Measurements from ENCODE around the gene CBX3.

The CBX3 gene

DNA sequence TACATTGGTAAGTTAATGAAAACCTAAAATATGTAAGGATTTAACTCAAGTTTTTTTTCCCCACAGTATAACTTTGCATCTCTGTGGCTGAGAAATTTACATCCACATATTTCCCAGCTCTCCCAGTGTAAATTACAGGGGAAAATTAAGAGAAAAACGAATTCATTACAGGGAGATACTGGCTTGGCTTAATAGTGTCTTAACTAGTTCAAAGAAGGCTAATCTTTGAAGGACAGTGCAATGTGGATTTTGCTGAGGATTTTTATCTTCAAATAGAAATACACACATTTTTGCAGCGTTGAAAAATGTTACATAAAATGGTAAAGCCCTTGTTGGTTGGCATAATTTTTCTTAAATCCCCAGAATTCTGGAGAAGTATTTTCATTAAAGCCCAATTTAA, 1.5 kb downstream of the CBX3 start:
- H3K9me3 ChIP-seq (ENCODE audit: control insufficient read depth, insufficient read depth, low read length): no peaks in the 10 kb centered on the region
- DNase-seq (ENCODE audit: low read depth, low spot score): no peak
- no peaks in the 10 kb centered on the region for H3K27me3 ChIP-seq (ENCODE audit: control insufficient read depth, insufficient read depth, low read length)
- peak overlapping the region; percentile 77; the same call in 1 of the 2 replicates for H3K4me3 ChIP-seq (ENCODE audit: low read length)
- no peaks in the 10 kb centered on the region for H3K4me1 ChIP-seq (ENCODE audit: control insufficient read depth, insufficient read depth, low read length)
- H3K27ac ChIP-seq (ENCODE audit: low read length): no peak overlapping the region
- H3K36me3 ChIP-seq (ENCODE audit: control insufficient read depth, insufficient read depth, low read length): peaks cover 12% of the 10 kb centered on the region; the same call in 1 of the 2 replicates
- WGBS (ENCODE audit: insufficient coverage, insufficient read length): no CpG with 5 or more reads among the region's 2 CpGs

DNA sequence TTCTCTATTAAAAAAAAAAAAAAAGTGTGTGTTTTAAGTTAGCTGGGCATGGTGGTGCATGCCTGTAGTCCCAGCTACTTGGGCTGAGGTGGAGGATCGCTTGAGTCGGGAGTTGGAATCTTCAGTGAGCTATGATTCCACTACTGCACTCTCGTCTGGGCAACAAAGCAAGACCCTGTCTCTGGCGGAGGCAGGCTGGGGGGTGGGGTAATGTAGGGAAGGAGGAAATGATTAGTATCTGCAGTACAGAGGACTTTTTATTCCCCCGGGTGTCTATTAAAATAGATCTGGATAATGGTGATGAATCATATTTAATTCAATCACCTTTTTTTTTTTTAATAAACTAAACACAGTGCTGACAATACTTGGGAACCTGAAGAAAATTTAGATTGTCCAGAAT, 6.5 kb downstream of the CBX3 start:
- no CpG with 5 or more reads among the region's 5 CpGs for WGBS (ENCODE audit: insufficient coverage, insufficient read length)
- no peaks in the 10 kb centered on the region for H3K9me3 ChIP-seq (ENCODE audit: control insufficient read depth, insufficient read depth, low read length)
- no peak overlapping the region for H3K27ac ChIP-seq (ENCODE audit: low read length)
- H3K4me3 ChIP-seq (ENCODE audit: low read length): no peak overlapping the region
- peaks cover 23% of the 10 kb centered on the region; the same call in 1 of the 2 replicates for H3K36me3 ChIP-seq (ENCODE audit: control insufficient read depth, insufficient read depth, low read length)
- H3K27me3 ChIP-seq (ENCODE audit: control insufficient read depth, insufficient read depth, low read length): no peaks in the 10 kb centered on the region
- no peaks in the 10 kb centered on the region for H3K4me1 ChIP-seq (ENCODE audit: control insufficient read depth, insufficient read depth, low read length)
- DNase-seq (ENCODE audit: low read depth, low spot score): no peak

- DNase-seq (ENCODE audit: low read depth, low spot score): no peak
- H3K4me3 ChIP-seq (ENCODE audit: low read length): no peak overlapping the region
- H3K27me3 ChIP-seq (ENCODE audit: control insufficient read depth, insufficient read depth, low read length): no peaks in the 10 kb centered on the region
- WGBS (ENCODE audit: insufficient coverage, insufficient read length): no CpG with 5 or more reads among the region's 2 CpGs
- H3K36me3 ChIP-seq (ENCODE audit: control insufficient read depth, insufficient read depth, low read length): peaks cover 10% of the 10 kb centered on the region; the same call in 1 of the 2 replicates
- no peaks in the 10 kb centered on the region for H3K4me1 ChIP-seq (ENCODE audit: control insufficient read depth, insufficient read depth, low read length)
- H3K9me3 ChIP-seq (ENCODE audit: control insufficient read depth, insufficient read depth, low read length): no peaks in the 10 kb centered on the region
- H3K27ac ChIP-seq (ENCODE audit: low read length): no peak overlapping the region
Measured at GRCh38 chr7:26212921-26213718, 11.6 kb downstream of the CBX3 start.

DNA sequence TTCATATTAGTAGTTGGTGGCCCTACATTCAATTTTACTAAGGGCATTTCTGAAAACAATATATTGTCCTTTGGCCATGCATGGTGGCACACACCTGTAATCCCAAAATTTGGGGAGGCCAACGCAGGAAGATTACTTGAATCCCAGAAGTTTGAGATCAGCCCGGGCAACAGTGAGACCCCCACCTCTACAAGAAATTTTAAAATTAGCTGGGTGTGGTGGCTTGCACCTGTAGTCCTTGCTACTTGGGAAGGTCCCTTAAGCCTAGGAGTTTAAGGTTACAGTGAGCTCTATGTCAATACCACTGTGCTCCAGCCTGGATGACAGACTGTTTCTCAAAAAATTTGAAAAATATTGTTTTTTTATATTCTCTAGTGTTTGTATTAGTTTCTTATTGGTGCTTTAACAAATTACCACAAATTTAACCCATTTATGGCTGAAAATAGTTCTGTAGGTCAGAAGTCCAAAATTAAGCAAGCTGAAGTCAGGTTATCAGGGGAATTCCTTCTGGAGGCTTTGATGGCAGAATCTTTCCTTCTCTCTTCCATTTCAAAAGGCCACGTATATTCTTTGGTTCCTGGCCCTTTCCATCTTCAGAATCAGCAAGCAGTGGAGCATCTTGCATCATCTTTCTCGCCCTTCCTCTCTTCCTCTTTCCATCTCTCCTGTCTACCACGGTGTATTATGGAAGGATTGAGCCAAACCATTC, 12.4 kb downstream of the CBX3 start:
- no peaks in the 10 kb centered on the region for H3K4me1 ChIP-seq (ENCODE audit: control insufficient read depth, insufficient read depth, low read length)
- no CpG with 5 or more reads among the region's 5 CpGs for WGBS (ENCODE audit: insufficient coverage, insufficient read length)
- no peak for DNase-seq (ENCODE audit: low read depth, low spot score)
- H3K27me3 ChIP-seq (ENCODE audit: control insufficient read depth, insufficient read depth, low read length): no peaks in the 10 kb centered on the region
- peaks cover 8% of the 10 kb centered on the region; the same call in 1 of the 2 replicates for H3K36me3 ChIP-seq (ENCODE audit: control insufficient read depth, insufficient read depth, low read length)
- no peaks in the 10 kb centered on the region for H3K9me3 ChIP-seq (ENCODE audit: control insufficient read depth, insufficient read depth, low read length)
- no peak overlapping the region for H3K27ac ChIP-seq (ENCODE audit: low read length)
- H3K4me3 ChIP-seq (ENCODE audit: low read length): no peak overlapping the region

GRCh38 chr7:26216049-26216448, 14.5 kb downstream of the CBX3 start:
- DNase-seq (ENCODE audit: low read depth, low spot score): no peak
- Histone ChIP-seq H3K27me3 (ENCODE audit: control insufficient read depth, insufficient read depth, low read length) (no peaks in the 10 kb centered on the region), H3K36me3 (ENCODE audit: control insufficient read depth, insufficient read depth, low read length) (peaks cover 2% of the 10 kb centered on the region; the same call in 1 of the 2 replicates), H3K27ac (ENCODE audit: low read length) (no peak overlapping the region), H3K4me3 (ENCODE audit: low read length) (no peak overlapping the region), H3K9me3 (ENCODE audit: control insufficient read depth, insufficient read depth, low read length) (no peaks in the 10 kb centered on the region), H3K4me1 (ENCODE audit: control insufficient read depth, insufficient read depth, low read length) (no peaks in the 10 kb centered on the region)
- no CpG with 5 or more reads among the region's 2 CpGs for WGBS (ENCODE audit: insufficient coverage, insufficient read length)

DNA sequence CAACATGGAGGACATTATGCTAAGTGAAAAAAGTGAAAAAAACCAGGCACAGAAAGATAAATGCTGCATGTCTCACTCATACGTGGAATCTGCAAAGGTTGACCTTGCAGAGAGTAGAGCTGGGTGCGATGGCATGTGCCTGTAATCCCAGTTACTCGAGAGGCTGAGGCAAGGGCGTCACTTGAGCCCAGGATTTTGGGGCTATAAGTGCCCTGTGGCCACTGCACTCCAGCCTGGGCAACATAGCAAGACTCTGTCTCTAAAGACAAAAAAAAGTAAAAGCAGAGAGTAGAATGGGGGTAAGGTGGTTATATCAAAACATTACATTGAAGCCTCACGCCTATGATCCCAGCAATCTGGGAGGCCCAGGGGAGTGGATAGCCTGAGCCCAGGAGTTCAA, 22.8 kb downstream of the CBX3 start:
- WGBS (ENCODE audit: insufficient coverage, insufficient read length): no CpG with 5 or more reads among the region's 5 CpGs
- no peaks in the 10 kb centered on the region for H3K36me3 ChIP-seq (ENCODE audit: control insufficient read depth, insufficient read depth, low read length)
- no peak for DNase-seq (ENCODE audit: low read depth, low spot score)

DNA sequence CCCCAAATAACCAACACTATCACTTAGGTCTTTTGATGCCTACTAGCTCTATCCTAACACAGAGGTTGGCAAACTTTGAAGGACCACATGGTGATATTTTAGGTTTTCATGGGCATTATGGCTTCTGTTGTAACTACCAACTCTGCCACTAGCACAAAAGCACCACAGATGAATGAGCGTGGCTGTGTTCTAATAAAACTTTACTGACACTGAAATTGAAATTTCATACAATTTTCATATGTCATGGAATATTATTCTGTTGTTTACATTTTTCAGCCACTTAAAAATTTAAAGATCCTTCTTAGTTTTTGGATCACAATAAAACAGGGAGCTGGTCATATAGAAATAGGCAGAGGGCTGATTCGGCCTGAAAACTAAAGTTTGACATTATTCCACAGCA, 26.4 kb downstream of the CBX3 start:
- Histone ChIP-seq H3K27ac (ENCODE audit: low read length) (no peak overlapping the region), H3K27me3 (ENCODE audit: control insufficient read depth, insufficient read depth, low read length) (no peaks in the 10 kb centered on the region), H3K36me3 (ENCODE audit: control insufficient read depth, insufficient read depth, low read length) (no peaks in the 10 kb centered on the region), H3K4me1 (ENCODE audit: control insufficient read depth, insufficient read depth, low read length) (no peaks in the 10 kb centered on the region), H3K9me3 (ENCODE audit: control insufficient read depth, insufficient read depth, low read length) (no peaks in the 10 kb centered on the region), H3K4me3 (ENCODE audit: low read length) (no peak overlapping the region)
- no peak for DNase-seq (ENCODE audit: low read depth, low spot score)
- WGBS (ENCODE audit: insufficient coverage, insufficient read length): no CpG with 5 or more reads among the region's 2 CpGs

More for the DNA sequence above, 22.8 kb downstream of the CBX3 start:
- Histone ChIP-seq H3K27ac (ENCODE audit: low read length) (no peak overlapping the region), H3K4me3 (ENCODE audit: low read length) (no peak overlapping the region), H3K27me3 (ENCODE audit: control insufficient read depth, insufficient read depth, low read length) (no peaks in the 10 kb centered on the region), H3K9me3 (ENCODE audit: control insufficient read depth, insufficient read depth, low read length) (no peaks in the 10 kb centered on the region), H3K4me1 (ENCODE audit: control insufficient read depth, insufficient read depth, low read length) (no peaks in the 10 kb centered on the region)

GRCh38 chr7:26233902-26234511, 32.5 kb downstream of the CBX3 start:
- DNase-seq (ENCODE audit: low read depth, low spot score): no peak
- H3K36me3 ChIP-seq (ENCODE audit: control insufficient read depth, insufficient read depth, low read length): no peaks in the 10 kb centered on the region
- no peaks in the 10 kb centered on the region; the same call in 1 of the 2 replicates for H3K27me3 ChIP-seq (ENCODE audit: control insufficient read depth, insufficient read depth, low read length)
- WGBS (ENCODE audit: insufficient coverage, insufficient read length): no CpG with 5 or more reads among the region's 5 CpGs
- no peaks in the 10 kb centered on the region for H3K9me3 ChIP-seq (ENCODE audit: control insufficient read depth, insufficient read depth, low read length)
- no peak overlapping the region for H3K4me3 ChIP-seq (ENCODE audit: low read length)
- no peak overlapping the region for H3K27ac ChIP-seq (ENCODE audit: low read length)
- H3K4me1 ChIP-seq (ENCODE audit: control insufficient read depth, insufficient read depth, low read length): no peaks in the 10 kb centered on the region

GRCh38 chr7:26237035-26237807, 35.7 kb downstream of the CBX3 start:
- Histone ChIP-seq H3K36me3 (ENCODE audit: control insufficient read depth, insufficient read depth, low read length) (no peaks in the 10 kb centered on the region), H3K27ac (ENCODE audit: low read length) (no peak overlapping the region), H3K27me3 (ENCODE audit: control insufficient read depth, insufficient read depth, low read length) (no peaks in the 10 kb centered on the region; the same call in 1 of the 2 replicates), H3K9me3 (ENCODE audit: control insufficient read depth, insufficient read depth, low read length) (no peaks in the 10 kb centered on the region), H3K4me3 (ENCODE audit: low read length) (no peak overlapping the region), H3K4me1 (ENCODE audit: control insufficient read depth, insufficient read depth, low read length) (no peaks in the 10 kb centered on the region)
- WGBS (ENCODE audit: insufficient coverage, insufficient read length): no CpG with 5 or more reads among the region's 6 CpGs
- no peak for DNase-seq (ENCODE audit: low read depth, low spot score)

- no peak overlapping the region for H3K27ac ChIP-seq (ENCODE audit: low read length)
- no CpG with 5 or more reads among the region's 3 CpGs for WGBS (ENCODE audit: insufficient coverage, insufficient read length)
Measured at GRCh38 chr7:26238032-26238431, 36.5 kb downstream of the CBX3 start.

More at GRCh38 chr7:26238032-26238431, 36.5 kb downstream of the CBX3 start:
- DNase-seq (ENCODE audit: low read depth, low spot score): no peak
- no peaks in the 10 kb centered on the region for H3K4me1 ChIP-seq (ENCODE audit: control insufficient read depth, insufficient read depth, low read length)
- H3K4me3 ChIP-seq (ENCODE audit: low read length): no peak overlapping the region
- no peaks in the 10 kb centered on the region for H3K36me3 ChIP-seq (ENCODE audit: control insufficient read depth, insufficient read depth, low read length)
- H3K27me3 ChIP-seq (ENCODE audit: control insufficient read depth, insufficient read depth, low read length): no peaks in the 10 kb centered on the region; the same call in 1 of the 2 replicates
- H3K9me3 ChIP-seq (ENCODE audit: control insufficient read depth, insufficient read depth, low read length): no peaks in the 10 kb centered on the region
